ENCODE results near the gene CDH9.

CDH9 gene

DNA sequence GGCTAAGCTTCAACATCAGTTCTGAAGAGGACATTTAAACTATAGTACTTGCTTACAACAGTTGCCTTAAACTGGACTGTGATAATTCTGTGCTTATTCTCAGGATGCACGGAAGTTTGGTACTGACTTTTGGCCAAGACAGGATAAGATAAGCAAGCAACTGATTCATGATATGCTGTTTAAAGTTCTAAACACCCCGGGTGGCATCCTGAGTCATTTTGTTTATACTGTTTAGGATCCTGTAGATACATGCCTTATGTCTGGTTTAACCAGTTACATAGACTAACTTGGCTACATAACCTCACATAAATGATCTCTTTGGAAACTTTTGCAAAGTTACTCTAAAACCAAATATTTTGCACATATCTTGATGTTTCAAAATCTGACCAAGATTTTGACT, 95.9 kb downstream of the CDH9 start:
- TF ChIP-seq, protein P1, sequence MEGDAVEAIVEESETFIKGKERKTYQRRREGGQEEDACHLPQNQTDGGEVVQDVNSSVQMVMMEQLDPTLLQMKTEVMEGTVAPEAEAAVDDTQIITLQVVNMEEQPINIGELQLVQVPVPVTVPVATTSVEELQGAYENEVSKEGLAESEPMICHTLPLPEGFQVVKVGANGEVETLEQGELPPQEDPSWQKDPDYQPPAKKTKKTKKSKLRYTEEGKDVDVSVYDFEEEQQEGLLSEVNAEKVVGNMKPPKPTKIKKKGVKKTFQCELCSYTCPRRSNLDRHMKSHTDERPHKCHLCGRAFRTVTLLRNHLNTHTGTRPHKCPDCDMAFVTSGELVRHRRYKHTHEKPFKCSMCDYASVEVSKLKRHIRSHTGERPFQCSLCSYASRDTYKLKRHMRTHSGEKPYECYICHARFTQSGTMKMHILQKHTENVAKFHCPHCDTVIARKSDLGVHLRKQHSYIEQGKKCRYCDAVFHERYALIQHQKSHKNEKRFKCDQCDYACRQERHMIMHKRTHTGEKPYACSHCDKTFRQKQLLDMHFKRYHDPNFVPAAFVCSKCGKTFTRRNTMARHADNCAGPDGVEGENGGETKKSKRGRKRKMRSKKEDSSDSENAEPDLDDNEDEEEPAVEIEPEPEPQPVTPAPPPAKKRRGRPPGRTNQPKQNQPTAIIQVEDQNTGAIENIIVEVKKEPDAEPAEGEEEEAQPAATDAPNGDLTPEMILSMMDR (IDR thresholded peaks at IDR 0.05): no peak

GRCh38 chr5:26940994-26941393, 97.4 kb downstream of the CDH9 start:
- TF ChIP-seq, protein P1 (IDR thresholded peaks at IDR 0.05): no peak
- Histone ChIP-seq H3K36me3 (ENCODE audit: control insufficient read depth, insufficient read depth, low read length) (no peaks in the 10 kb centered on the region), H3K4me1 (no peaks in the 10 kb centered on the region), H3K27me3 (ENCODE audit: control insufficient read depth, insufficient read depth, low read length) (no peaks in the 10 kb centered on the region), H3K79me2 (no peaks in the 10 kb centered on the region), H3K27ac (no peak overlapping the region), H2AFZ (no peak overlapping the region), H3K9me3 (ENCODE audit: control insufficient read depth, low read length) (no peaks in the 10 kb centered on the region), H3K4me2 (ENCODE audit: low read length) (no peak overlapping the region), H3K4me3 (ENCODE audit: low read depth, low read length) (no peak overlapping the region), H3K9ac (no peak overlapping the region)

More for the DNA sequence above, 95.9 kb downstream of the CDH9 start:
- H3K9ac ChIP-seq: no peak overlapping the region
- H3K79me2 ChIP-seq: no peaks in the 10 kb centered on the region
- no peaks in the 10 kb centered on the region for H3K36me3 ChIP-seq (ENCODE audit: control insufficient read depth, insufficient read depth, low read length)
- H3K4me1 ChIP-seq: no peaks in the 10 kb centered on the region
- H2AFZ ChIP-seq: no peak overlapping the region
- no peak overlapping the region for H3K27ac ChIP-seq
- H3K4me3 ChIP-seq (ENCODE audit: low read depth, low read length): no peak overlapping the region
- no peak overlapping the region for H3K4me2 ChIP-seq (ENCODE audit: low read length)
- H3K9me3 ChIP-seq (ENCODE audit: control insufficient read depth, low read length): no peaks in the 10 kb centered on the region
- no peaks in the 10 kb centered on the region for H3K27me3 ChIP-seq (ENCODE audit: control insufficient read depth, insufficient read depth, low read length)

DNA sequence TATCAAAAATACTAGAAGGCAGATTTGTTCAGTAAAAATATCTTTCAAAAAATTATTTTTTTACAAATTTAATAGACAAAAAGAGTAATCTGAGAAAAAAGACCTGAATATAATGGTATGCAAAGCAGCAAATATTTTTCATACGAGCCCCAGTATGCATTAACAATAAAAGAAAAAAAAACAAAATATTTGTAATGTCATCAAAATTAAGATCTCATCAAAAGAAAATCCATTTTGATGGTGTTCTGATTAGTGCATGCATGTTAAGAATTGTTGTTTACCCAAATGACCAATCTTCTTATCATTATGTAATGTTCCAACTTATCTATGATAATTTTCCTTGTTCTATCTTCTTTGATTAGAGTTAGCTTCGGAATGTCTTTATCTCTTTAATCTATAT, 106.1 kb downstream of the CDH9 start:
- H2AFZ ChIP-seq: no peak overlapping the region
- TF ChIP-seq, protein P1 (IDR thresholded peaks at IDR 0.05): no peak

GRCh38 chr5:26921439-26921838, 116.9 kb downstream of the CDH9 start:
- H3K9ac ChIP-seq: no peak overlapping the region
- TF ChIP-seq, protein P1 (IDR thresholded peaks at IDR 0.05): no peak
- no peak overlapping the region for H3K27ac ChIP-seq
- H3K4me1 ChIP-seq: no peaks in the 10 kb centered on the region
- H3K36me3 ChIP-seq (ENCODE audit: control insufficient read depth, insufficient read depth, low read length): no peaks in the 10 kb centered on the region
- H3K4me2 ChIP-seq (ENCODE audit: low read length): no peak overlapping the region
- no peaks in the 10 kb centered on the region for H3K27me3 ChIP-seq (ENCODE audit: control insufficient read depth, insufficient read depth, low read length)
- no peaks in the 10 kb centered on the region for H3K9me3 ChIP-seq (ENCODE audit: control insufficient read depth, low read length)
- no peak overlapping the region for H2AFZ ChIP-seq
- no peak overlapping the region for H3K4me3 ChIP-seq (ENCODE audit: low read depth, low read length)
- no peaks in the 10 kb centered on the region for H3K79me2 ChIP-seq

More for the DNA sequence above, 106.1 kb downstream of the CDH9 start:
- no peak overlapping the region for H3K4me2 ChIP-seq (ENCODE audit: low read length)
- H3K27me3 ChIP-seq (ENCODE audit: control insufficient read depth, insufficient read depth, low read length): no peaks in the 10 kb centered on the region
- H3K4me1 ChIP-seq: no peaks in the 10 kb centered on the region
- no peaks in the 10 kb centered on the region for H3K79me2 ChIP-seq
- no peak overlapping the region for H3K27ac ChIP-seq
- no peak overlapping the region for H3K4me3 ChIP-seq (ENCODE audit: low read depth, low read length)
- H3K36me3 ChIP-seq (ENCODE audit: control insufficient read depth, insufficient read depth, low read length): no peaks in the 10 kb centered on the region
- no peak overlapping the region for H3K9ac ChIP-seq
- no peaks in the 10 kb centered on the region for H3K9me3 ChIP-seq (ENCODE audit: control insufficient read depth, low read length)

- no peak overlapping the region for H3K27ac ChIP-seq
- no peaks in the 10 kb centered on the region for H3K9me3 ChIP-seq (ENCODE audit: control insufficient read depth, low read length)
These were observed 134.9 kb downstream of the CDH9 start for GRCh38 chr5:26903469-26903868.

More at GRCh38 chr5:26903469-26903868, 134.9 kb downstream of the CDH9 start:
- Histone ChIP-seq H3K9ac (no peak overlapping the region), H3K36me3 (ENCODE audit: control insufficient read depth, insufficient read depth, low read length) (no peaks in the 10 kb centered on the region), H3K27me3 (ENCODE audit: control insufficient read depth, insufficient read depth, low read length) (no peaks in the 10 kb centered on the region), H3K4me2 (ENCODE audit: low read length) (no peak overlapping the region), H2AFZ (no peak overlapping the region), H3K79me2 (no peaks in the 10 kb centered on the region), H3K4me1 (no peaks in the 10 kb centered on the region), H3K4me3 (ENCODE audit: low read depth, low read length) (no peak overlapping the region)
- TF ChIP-seq, protein P1 (IDR thresholded peaks at IDR 0.05): no peak

Measured in parathyroid adenoma (tissue), 2 donors.